K562 (cell line): Measurements from ENCODE around the gene MARK3. TPM values are rescaled to one million over a fixed set of nuclear protein-coding genes. Genes with fewer than 3 reads are reported as not detected.

Experiments
- ATAC-seq: fragments of 200-7000 bp; cut with Tn5 transposase; 3 replicates; pipeline ENCODE4 v1.9.1; 2020; ENCODE audit warnings: moderate library complexity
- BruUV-seq: library from RNA; stranded (reverse); fragments of 400-500 nt; replicated peaks from 2 replicates; lab custom pipeline; 2021; lab: Mats Ljungman, UMichigan
- CTCF ChIA-PET: fragments of 300-600 bp; formaldehyde crosslinking; extraction: SDS; loops from one replicate; lab custom pipeline; 2021; ENCODE audit warnings: low intra/inter-chr PET ratio; lab: Yijun Ruan, JAX
- POLR2A ChIA-PET: fragments of 300-600, 350-650 bp; sonication (Branson Sonifier 250); formaldehyde crosslinking; extraction: SDS; loops from one replicate; lab custom pipeline; 2021; ENCODE audit warnings: antibody characterized with exemption, inconsistent platforms; lab: Yijun Ruan, JAX
- DNase-seq, 4 experiments: peaks; one replicate each; pipeline versions ENCODE4 v3.0.0 to v3.0.0-alpha.2; 2011 to 2018; ENCODE audit warnings: low spot score in 3 of 4, mixed read lengths in 3 of 4; ENCODE audit errors: extremely low read depth in 1 of 4
- FAIRE-seq: peaks from 2 replicates; lab custom pipeline; 2011; peaks lifted over from hg19 to GRCh38; lab: Jason Lieb, UNC
- H2AFZ ChIP-seq: 2 replicates; pipeline ENCODE4 v1.6.0; 2011; ENCODE audit warnings: low read depth, low read length, control low read depth, inconsistent platforms
- H3K27ac ChIP-seq: fragments of 200-600 bp; 3 replicates; pipeline ENCODE4 v1.8.0; 2011; ENCODE audit warnings: low read depth, mild to moderate bottlenecking, control low read depth, inconsistent platforms, low read length, moderate library complexity, mixed read lengths; ENCODE audit errors: extremely low read depth
- H3K27me3 ChIP-seq, 2 experiments: fragments of 300-600 bp in 1 of 2; 2 replicates in 1 of 2; 3 replicates in 1 of 2; pipeline versions ENCODE4 v1.6.0 to v1.8.0; 2011; ENCODE audit warnings: inconsistent platforms in 2 of 2, low read length in 2 of 2, mild to moderate bottlenecking in 1 of 2, mixed read lengths in 1 of 2, moderate library complexity in 1 of 2; ENCODE audit not compliant: control insufficient read depth in 2 of 2, insufficient read depth in 2 of 2
- H3K36me3 ChIP-seq: fragments of 300-600 bp; 3 replicates; pipeline ENCODE4 v1.8.0; 2011; ENCODE audit warnings: mild to moderate bottlenecking, low read length, inconsistent platforms; ENCODE audit not compliant: control insufficient read depth, insufficient read depth
- H3K4me1 ChIP-seq, 2 experiments: fragments of 200-600 bp in 1 of 2; replicated peaks in 1 of 2; 2 replicates in 1 of 2; 3 replicates in 1 of 2; pipeline versions ENCODE4 v1.5.1 to v1.8.0; 2011; ENCODE audit warnings: inconsistent platforms in 2 of 2, low read length in 2 of 2, mild to moderate bottlenecking in 1 of 2, mixed read lengths in 1 of 2, moderate library complexity in 1 of 2; ENCODE audit not compliant: control insufficient read depth in 2 of 2, insufficient read depth in 2 of 2
- H3K4me2 ChIP-seq: 2 replicates; pipeline ENCODE4 v1.6.1; 2011; ENCODE audit warnings: low read length, control low read depth, inconsistent platforms, mixed read lengths; ENCODE audit not compliant: insufficient read depth
- H3K4me3 ChIP-seq: fragments of 200-600 bp; sonication (generic), shearing (Covaris generic); 2 replicates; pipeline ENCODE4 v1.5.1; 2016; ENCODE audit warnings: control low read depth, inconsistent platforms
- H3K79me2 ChIP-seq: fragments of 200-600 bp; 3 replicates; pipeline ENCODE4 v1.8.0; 2011; ENCODE audit warnings: low read length, inconsistent platforms; ENCODE audit not compliant: control insufficient read depth, insufficient read depth
- H3K9ac ChIP-seq, 2 experiments: 2 replicates each; pipeline versions ENCODE4 v1.6.0 to v1.6.1; 2011; ENCODE audit warnings: low read depth in 2 of 2, low read length in 2 of 2, control low read depth in 1 of 2, inconsistent platforms in 1 of 2, mild to moderate bottlenecking in 1 of 2, mixed read lengths in 1 of 2; ENCODE audit not compliant: insufficient read depth in 1 of 2
- H3K9me1 ChIP-seq: one replicate; pipeline ENCODE4 v1.6.0; 2011; ENCODE audit warnings: inconsistent platforms, mild to moderate bottlenecking, low read length, moderate library complexity; ENCODE audit not compliant: control insufficient read depth, insufficient read depth
- H3K9me3 ChIP-seq: replicated peaks from 2 replicates; pipeline ENCODE4 v1.5.1; 2011; ENCODE audit warnings: low read depth, low read length, inconsistent platforms; ENCODE audit not compliant: control insufficient read depth, insufficient read depth
- H4K20me1 ChIP-seq: replicated peaks from 2 replicates; pipeline ENCODE4 v1.6.1; 2011; ENCODE audit warnings: low read length, inconsistent platforms, mixed read lengths; ENCODE audit not compliant: control insufficient read depth, insufficient read depth
- E2F3 ChIP-seq: fragments of 250-450 bp; sonication (Bioruptor Pico); IDR thresholded peaks from 2 replicates; pipeline ENCODE4 v1.4.0; 2020; ENCODE audit warnings: mild to moderate bottlenecking
- GABPB2 ChIP-seq: fragments of 250-450 bp; sonication (Bioruptor Pico); conservative IDR thresholded peaks from 2 replicates; pipeline ENCODE4 v1.5.1; 2021; ENCODE audit warnings: mild to moderate bottlenecking
- MYC ChIP-seq, 2 experiments: fragments of 250-450 bp in 1 of 2; sonication (Bioruptor Pico) in 1 of 2; IDR thresholded peaks; 2 replicates each; pipeline versions ENCODE4 v1.5.1 to v1.6.1; 2012 to 2021; ENCODE audit warnings: low read depth in 2 of 2, borderline replicate concordance in 1 of 2, improper control_type of control experiment in 1 of 2, low read length in 1 of 2, mild to moderate bottlenecking in 1 of 2, moderate library complexity in 1 of 2
- NRF1 ChIP-seq, 2 experiments: fragments of 450-650 bp; IDR thresholded peaks in 1 of 2; conservative IDR thresholded peaks in 1 of 2; 2 replicates each; pipeline ENCODE4 v1.6.1; 2014; ENCODE audit warnings: mild to moderate bottlenecking in 2 of 2
- PRPF4 ChIP-seq: fragments of 200-400 bp; formaldehyde crosslinking; IDR thresholded peaks from one replicate; pipeline ENCODE4 v1.6.1; 2017; ENCODE audit warnings: low read length, low read depth, mild to moderate bottlenecking; ENCODE audit not compliant: insufficient read depth, poor library complexity, severe bottlenecking
- RBM17 ChIP-seq: fragments of 200-400 bp; formaldehyde crosslinking; IDR thresholded peaks from 2 replicates; pipeline ENCODE4 v1.6.1; 2017; ENCODE audit warnings: low read depth, mild to moderate bottlenecking, low read length, borderline replicate concordance
- SAFB2 ChIP-seq: fragments of 200-400 bp; formaldehyde crosslinking; IDR thresholded peaks from 2 replicates; pipeline ENCODE4 v1.6.1; 2018; ENCODE audit warnings: borderline replicate concordance, low read length, low read depth, moderate library complexity; ENCODE audit not compliant: severe bottlenecking
- SREBF2 ChIP-seq: sonication (generic); formaldehyde crosslinking; IDR thresholded peaks from 2 replicates; pipeline ENCODE4 v1.4.0; 2020; ENCODE audit warnings: mild to moderate bottlenecking, missing genetic modification reagents
- XRCC5 ChIP-seq: fragments of 200-400 bp; formaldehyde crosslinking; IDR thresholded peaks from 2 replicates; pipeline ENCODE4 v1.6.1; 2017; ENCODE audit warnings: low read depth, mild to moderate bottlenecking, low read length
- WGBS: fragments of 100-300 bp; shearing (Covaris generic); methylation state at CpG from one replicate; pipeline ENCODE4 v1.1.6; 2016; ENCODE audit warnings: low coverage, mixed read lengths; ENCODE audit not compliant: insufficient coverage; ENCODE audit errors: missing lambda C conversion rate; 5-methylcytosine and 5-hydroxymethylcytosine counted together
- in situ Hi-C: fragments of 300-500 bp; cut with MboI; formaldehyde crosslinking; loops from 4 replicates; pipeline ENCODE4 v1.15.0; 2018; ENCODE audit warnings: inconsistent platforms, mixed read lengths
- intact Hi-C: fragments of 100-400 bp; cut with micrococcal nuclease; formaldehyde crosslinking; loops from 2 replicates; pipeline ENCODE4 v1.14.2; 2022
- polyA plus RNA-seq, 8 experiments: library from polyadenylated mRNA; depleted of rRNA in 4 of 8; stranded (reverse) in 5 of 8; unstranded in 3 of 8; fragments of >200 nt; fragmentation: Nextera tagmentation in 2 of 8; fragmentation: Illumina TruSeq in 1 of 8; extraction: Ambion mirVana in 2 of 8; extraction: Trizol in 1 of 8; gene quantifications; 2 replicates each; pipeline versions ENCODE4 v1.2.1 to v1.2.3, GENCODE V29; 2011 to 2014; ENCODE audit warnings: inconsistent platforms in 1 of 8, missing spikeins in 1 of 8
- total RNA-seq, 7 experiments: library from RNA; depleted of rRNA in 6 of 7; stranded (reverse); fragments of >200 nt in 6 of 7; fragmentation: Illumina TruSeq in 2 of 7; extraction: Trizol in 2 of 7; gene quantifications; 2 replicates each; pipeline versions ENCODE4 v1.2.1 to v1.2.3, GENCODE V29; 2011 to 2021; ENCODE audit warnings: low replicate concordance in 1 of 7
- TF ChIP-seq, protein P1 (sequence below): sonication (generic); formaldehyde crosslinking; IDR thresholded peaks from 2 replicates; pipeline ENCODE4 v1.8.1; 2022; ENCODE audit warnings: missing genetic modification reagents
- TF ChIP-seq, protein P2 (sequence below), 2 experiments: IDR thresholded peaks in 1 of 2; conservative IDR thresholded peaks in 1 of 2; 2 replicates each; pipeline ENCODE4 v1.6.1; 2016; ENCODE audit warnings: low read depth in 2 of 2, mild to moderate bottlenecking in 1 of 2, missing compliant biosample characterization in 1 of 2, missing genetic modification characterization in 1 of 2, moderate library complexity in 1 of 2
- TF ChIP-seq, protein P3 (sequence below): fragments of 250-450 bp; sonication (Bioruptor Pico); IDR thresholded peaks from 2 replicates; pipeline ENCODE4 v1.8.0; 2022; ENCODE audit warnings: moderate library complexity, mild to moderate bottlenecking, inconsistent platforms

The MARK3 gene
- total and polyA plus RNA-seq, 9 of the 15 experiments (the other 6 are each of a cell fraction or from before 2014, with no cell fraction given), result 10.1 to 68.7 (median 56.3) TPM

DNA sequence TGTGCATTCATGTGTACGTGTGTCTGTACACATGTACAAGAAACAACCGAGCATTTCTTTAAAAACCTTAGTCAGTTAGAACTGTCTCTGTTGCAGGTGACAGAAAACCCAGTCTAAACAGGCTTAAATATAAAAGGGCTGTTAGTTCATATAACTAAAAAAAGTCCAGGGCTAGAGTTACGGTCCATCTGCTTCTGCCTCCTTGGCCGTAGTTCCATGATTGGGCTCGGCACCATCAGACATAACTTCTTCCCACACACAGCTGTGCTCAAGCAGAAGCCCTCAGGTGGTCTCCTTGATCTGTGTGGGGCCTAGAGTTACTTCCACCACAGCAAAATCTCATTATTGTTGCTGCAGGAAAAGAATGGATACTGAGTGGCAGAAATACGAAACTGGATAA, 102.9 kb downstream of the MARK3 start:
- CTCF ChIA-PET, result no interaction called here
- no peak for ATAC-seq
- Histone ChIP-seq H2AFZ (no peak overlapping the region), H3K4me1 (no peaks in the 10 kb centered on the region), H4K20me1 (no peaks in the 10 kb centered on the region), H3K9me1 (no peaks in the 10 kb centered on the region), H3K4me2 (no peak overlapping the region), H3K9ac (no peak overlapping the region), H3K4me3 (no peak overlapping the region), H3K36me3 (peaks cover 55% of the 10 kb centered on the region), H3K27me3 (no peaks in the 10 kb centered on the region), H3K79me2 (no peaks in the 10 kb centered on the region), H3K9me3 (no peaks in the 10 kb centered on the region), H3K27ac (no peak overlapping the region)
- no TSS peak for BruUV-seq
- whole genome bisulfite sequencing, result 95% methylated on average over 5 of the region's 6 CpGs
- DNase-seq, result no peak
- in situ Hi-C loops, result no loop called here
- intact Hi-C loops, result no loop called here
- no peak for TF ChIP-seq E2F3 (CRISPR knock-in tag)
- TF ChIP-seq MYC (IDR thresholded peaks at IDR 0.05; ENCODE audit: low read depth, low read length), result no peak
- TF ChIP-seq MYC (CRISPR knock-in tag; IDR thresholded peaks at IDR 0.05; ENCODE audit: borderline replicate concordance, low read depth), result no peak
- no peak for TF ChIP-seq RBM17
- no peak for TF ChIP-seq XRCC5
- TF ChIP-seq, protein P1, sequence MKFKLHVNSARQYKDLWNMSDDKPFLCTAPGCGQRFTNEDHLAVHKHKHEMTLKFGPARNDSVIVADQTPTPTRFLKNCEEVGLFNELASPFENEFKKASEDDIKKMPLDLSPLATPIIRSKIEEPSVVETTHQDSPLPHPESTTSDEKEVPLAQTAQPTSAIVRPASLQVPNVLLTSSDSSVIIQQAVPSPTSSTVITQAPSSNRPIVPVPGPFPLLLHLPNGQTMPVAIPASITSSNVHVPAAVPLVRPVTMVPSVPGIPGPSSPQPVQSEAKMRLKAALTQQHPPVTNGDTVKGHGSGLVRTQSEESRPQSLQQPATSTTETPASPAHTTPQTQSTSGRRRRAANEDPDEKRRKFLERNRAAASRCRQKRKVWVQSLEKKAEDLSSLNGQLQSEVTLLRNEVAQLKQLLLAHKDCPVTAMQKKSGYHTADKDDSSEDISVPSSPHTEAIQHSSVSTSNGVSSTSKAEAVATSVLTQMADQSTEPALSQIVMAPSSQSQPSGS (CRISPR knock-in tag), result no peak
- no peak for TF ChIP-seq SREBF2 (CRISPR knock-in tag)
- no peak for TF ChIP-seq PRPF4
- no peak for TF ChIP-seq SAFB2
- TF ChIP-seq NRF1 (conservative IDR thresholded peaks at IDR 0.05 in 1 of 2, IDR thresholded peaks at IDR 0.05 in 1 of 2), result no peak
- TF ChIP-seq, protein P2, sequence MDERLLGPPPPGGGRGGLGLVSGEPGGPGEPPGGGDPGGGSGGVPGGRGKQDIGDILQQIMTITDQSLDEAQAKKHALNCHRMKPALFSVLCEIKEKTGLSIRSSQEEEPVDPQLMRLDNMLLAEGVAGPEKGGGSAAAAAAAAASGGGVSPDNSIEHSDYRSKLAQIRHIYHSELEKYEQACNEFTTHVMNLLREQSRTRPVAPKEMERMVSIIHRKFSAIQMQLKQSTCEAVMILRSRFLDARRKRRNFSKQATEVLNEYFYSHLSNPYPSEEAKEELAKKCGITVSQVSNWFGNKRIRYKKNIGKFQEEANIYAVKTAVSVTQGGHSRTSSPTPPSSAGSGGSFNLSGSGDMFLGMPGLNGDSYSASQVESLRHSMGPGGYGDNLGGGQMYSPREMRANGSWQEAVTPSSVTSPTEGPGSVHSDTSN (CRISPR knock-in tag; IDR thresholded peaks at IDR 0.05; ENCODE audit: low read depth), result no peak
- TF ChIP-seq, protein P2 (tag; conservative IDR thresholded peaks at IDR 0.05; ENCODE audit: low read depth), result no peak
- TF ChIP-seq, protein P3, sequence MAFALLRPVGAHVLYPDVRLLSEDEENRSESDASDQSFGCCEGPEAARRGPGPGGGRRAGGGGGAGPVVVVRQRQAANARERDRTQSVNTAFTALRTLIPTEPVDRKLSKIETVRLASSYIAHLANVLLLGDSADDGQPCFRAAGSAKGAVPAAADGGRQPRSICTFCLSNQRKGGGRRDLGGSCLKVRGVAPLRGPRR, result no peak
- TF ChIP-seq GABPB2 (CRISPR knock-in tag), result no peak
- POLR2A ChIA-PET, result interaction anchor here (0.8 kb wide), 1 partner anchor 20 kb away, joined by 3 read pairs; no protein-coding TSS in a partner anchor
- FAIRE-seq, result no peak
